H9 (cell line): Measurements from ENCODE around the gene UVRAG. TPM values are rescaled to one million over a fixed set of nuclear protein-coding genes. Genes with fewer than 3 reads are reported as not detected.

Experiments used
- DNase-seq: peaks from one replicate; pipeline ENCODE4 v3.0.0-alpha.2; 2017
- H2AFZ ChIP-seq: one replicate; pipeline ENCODE4 v1.6.1; 2013; ENCODE audit warnings: mild to moderate bottlenecking, low read length, control low read depth, moderate library complexity
- H2AK5ac ChIP-seq: 2 replicates; pipeline ENCODE4 v1.6.1; 2013; ENCODE audit warnings: low read length, control low read depth, mixed read lengths; ENCODE audit not compliant: insufficient read length
- H2BK120ac ChIP-seq: one replicate; pipeline ENCODE4 v1.6.1; 2013; ENCODE audit warnings: low read depth, mild to moderate bottlenecking, low read length, control low read depth, inconsistent platforms; ENCODE audit not compliant: poor library complexity, severe bottlenecking
- H2BK12ac ChIP-seq: 2 replicates; pipeline ENCODE4 v1.6.1; 2013; ENCODE audit warnings: low read length, control low read depth, mixed read lengths, low read depth; ENCODE audit not compliant: insufficient read length
- H2BK15ac ChIP-seq: 2 replicates; pipeline ENCODE4 v1.6.1; 2013; ENCODE audit warnings: low read depth, low read length, control low read depth
- H2BK20ac ChIP-seq: one replicate; pipeline ENCODE4 v1.6.1; 2013; ENCODE audit warnings: low read depth, mild to moderate bottlenecking, low read length, control low read depth, inconsistent platforms; ENCODE audit not compliant: poor library complexity, severe bottlenecking
- H2BK5ac ChIP-seq: 2 replicates; pipeline ENCODE4 v1.6.1; 2013; ENCODE audit warnings: low read length, control low read depth, mixed read lengths; ENCODE audit not compliant: insufficient read length
- H3K14ac ChIP-seq: 2 replicates; pipeline ENCODE4 v1.6.1; 2013; ENCODE audit warnings: low read length, control low read depth; ENCODE audit not compliant: insufficient read depth
- H3K18ac ChIP-seq: 2 replicates; pipeline ENCODE4 v1.6.1; 2013; ENCODE audit warnings: low read depth, mild to moderate bottlenecking, mixed read lengths, low read length, control low read depth; ENCODE audit not compliant: insufficient read length
- H3K23ac ChIP-seq: 2 replicates; pipeline ENCODE4 v1.6.1; 2013; ENCODE audit warnings: low read length, control low read depth, mixed read lengths, low read depth; ENCODE audit not compliant: insufficient read length
- H3K23me2 ChIP-seq: 2 replicates; pipeline ENCODE4 v1.6.1; 2013; ENCODE audit warnings: low read depth, mild to moderate bottlenecking, mixed read lengths, low read length, control low read depth; ENCODE audit not compliant: insufficient read length, poor library complexity, severe bottlenecking
- H3K27ac ChIP-seq: 2 replicates; pipeline ENCODE4 v1.5.1; 2013; ENCODE audit warnings: low read length, control low read depth, mixed read lengths, low read depth; ENCODE audit not compliant: insufficient read length
- H3K27me3 ChIP-seq: 2 replicates; pipeline ENCODE4 v1.6.1; 2013; ENCODE audit warnings: low read length, control low read depth, inconsistent platforms; ENCODE audit not compliant: insufficient read depth
- H3K4ac ChIP-seq: 2 replicates; pipeline ENCODE4 v1.6.1; 2013; ENCODE audit warnings: low read depth, mild to moderate bottlenecking, control low read depth, inconsistent platforms, low read length, moderate library complexity
- H3K4me1 ChIP-seq: 2 replicates; pipeline ENCODE4 v1.6.1; 2013; ENCODE audit warnings: low read length, control low read depth, inconsistent platforms; ENCODE audit not compliant: insufficient read depth
- H3K4me2 ChIP-seq: 2 replicates; pipeline ENCODE4 v1.6.1; 2013; ENCODE audit warnings: low read length, control low read depth, mixed read lengths; ENCODE audit not compliant: insufficient read length, insufficient read depth
- H3K56ac ChIP-seq: 2 replicates; pipeline ENCODE4 v1.6.1; 2013; ENCODE audit warnings: low read depth, mild to moderate bottlenecking, mixed read lengths, low read length, control low read depth; ENCODE audit not compliant: insufficient read length
- H3K79me1 ChIP-seq: 2 replicates; pipeline ENCODE4 v1.6.1; 2013; ENCODE audit warnings: low read depth, mild to moderate bottlenecking, moderate library complexity, low read length, control low read depth, inconsistent platforms; ENCODE audit not compliant: insufficient read depth, poor library complexity, severe bottlenecking
- H3K79me2 ChIP-seq: 2 replicates; pipeline ENCODE4 v1.6.1; 2013; ENCODE audit warnings: low read length, control low read depth, inconsistent platforms; ENCODE audit not compliant: insufficient read depth
- H3K9ac ChIP-seq: 2 replicates; pipeline ENCODE4 v1.6.1; 2013; ENCODE audit warnings: low read length, control low read depth, mixed read lengths; ENCODE audit not compliant: insufficient read length; ENCODE audit errors: extremely low read depth
- H3K9me3 ChIP-seq: one replicate; pipeline ENCODE4 v1.6.1; 2013; ENCODE audit warnings: low read depth, low read length, inconsistent platforms; ENCODE audit not compliant: control insufficient read depth
- H3T11ph ChIP-seq: one replicate; pipeline ENCODE4 v1.6.1; 2013; ENCODE audit warnings: mild to moderate bottlenecking, low read length, control low read depth, inconsistent platforms
- H4K20me1 ChIP-seq: one replicate; pipeline ENCODE4 v1.6.1; 2013; ENCODE audit not compliant: control insufficient read depth, insufficient read length, insufficient read depth
- H4K5ac ChIP-seq: 2 replicates; pipeline ENCODE4 v1.6.1; 2013; ENCODE audit warnings: low read depth, mild to moderate bottlenecking, mixed read lengths, low read length, control low read depth; ENCODE audit not compliant: insufficient read length
- H4K8ac ChIP-seq: replicated peaks from 2 replicates; pipeline ENCODE4 v1.6.1; 2013; ENCODE audit warnings: low read length, control low read depth, mixed read lengths, low read depth; ENCODE audit not compliant: insufficient read length
- H4K91ac ChIP-seq: 2 replicates; pipeline ENCODE4 v1.6.1; 2013; ENCODE audit warnings: low read depth, mild to moderate bottlenecking, moderate library complexity, mixed read lengths, low read length, control low read depth; ENCODE audit not compliant: insufficient read length
- H3K27ac Mint-ChIP-seq, 3 experiments: 2 replicates in 2 of 3; 3 replicates in 1 of 3; pipeline ENCODE4 v1.8.0; 2020 to 2021; ENCODE audit warnings: mixed read lengths in 3 of 3, mild to moderate bottlenecking in 1 of 3, moderate library complexity in 1 of 3
- H3K27me3 Mint-ChIP-seq: 2 replicates; pipeline ENCODE4 v1.8.0; 2021; ENCODE audit warnings: low read depth, mild to moderate bottlenecking, moderate library complexity, mixed read lengths
- H3K36me3 Mint-ChIP-seq, 3 experiments: 2 replicates in 2 of 3; 3 replicates in 1 of 3; pipeline ENCODE4 v1.8.0; 2020 to 2021; ENCODE audit warnings: low read depth in 3 of 3, mixed read lengths in 3 of 3; ENCODE audit not compliant: insufficient read depth in 1 of 3
- H3K4me1 Mint-ChIP-seq, 2 experiments: 2 replicates each; pipeline ENCODE4 v1.8.0; 2020; ENCODE audit warnings: mixed read lengths in 2 of 2
- H3K4me3 Mint-ChIP-seq, 2 experiments: 2 replicates in 1 of 2; 3 replicates in 1 of 2; pipeline ENCODE4 v1.8.0; 2020 to 2021; ENCODE audit warnings: mild to moderate bottlenecking in 2 of 2, mixed read lengths in 2 of 2, moderate library complexity in 1 of 2
- H3K9me3 Mint-ChIP-seq, 2 experiments: 2 replicates in 1 of 2; 3 replicates in 1 of 2; pipeline ENCODE4 v1.8.0; 2020; ENCODE audit warnings: mild to moderate bottlenecking in 2 of 2, mixed read lengths in 2 of 2, moderate library complexity in 1 of 2
- CTCF ChIP-seq: fragments of 200-600 bp; sonication (generic); conservative IDR thresholded peaks from 3 replicates; pipeline ENCODE4 v1.8.0; 2021; ENCODE audit warnings: antibody characterized with exemption, mild to moderate bottlenecking
- WGBS: extraction: QIAGEN DNeasy Blood & Tissue Kit; methylation state at CpG from one replicate; pipeline ENCODE4 v1.1.7; 2013; ENCODE audit warnings: missing lambda C conversion rate, low lambda C conversion rate, mixed read lengths; ENCODE audit not compliant: insufficient read length; ENCODE audit errors: extremely low coverage; 5-methylcytosine and 5-hydroxymethylcytosine counted together
- total RNA-seq: library from RNA; stranded (reverse); gene quantifications from 2 replicates; pipeline ENCODE4 v1.2.1, GENCODE V29; 2021

Gene UVRAG
- total RNA-seq, 1 experiment from 2014 or later = 18.5 TPM

- Histone ChIP-seq H3K9ac (no peak overlapping the region), H3K23ac (no peak overlapping the region), H2BK120ac (no peak overlapping the region), H3K56ac (no peak overlapping the region), H2BK5ac (no peak overlapping the region), H3K27me3 (no peaks in the 10 kb centered on the region), H3K14ac (no peak overlapping the region), H3K27ac (no peak overlapping the region), H2AFZ (no peak overlapping the region), H3T11ph (no peak overlapping the region), H3K18ac (no peak overlapping the region), H4K20me1 (no peaks in the 10 kb centered on the region), H3K79me2 (no peaks in the 10 kb centered on the region), H4K91ac (no peak overlapping the region), H2BK12ac (no peak overlapping the region), H3K23me2 (no peaks in the 10 kb centered on the region), H3K4ac (no peak overlapping the region), H3K9me3 (peaks cover 17% of the 10 kb centered on the region), H4K5ac (no peak overlapping the region), H3K4me1 (no peaks in the 10 kb centered on the region), H4K8ac (no peak overlapping the region), H3K4me2 (no peak overlapping the region), H3K79me1 (no peaks in the 10 kb centered on the region), H2BK15ac (no peak overlapping the region), H2AK5ac (no peak overlapping the region), H2BK20ac (no peak overlapping the region)
- H3K36me3 Mint-ChIP-seq = peaks cover 40 to 61% (median 59%) of the 10 kb centered on the region in 3 experiments
- no CpG with 5 or more reads among the region's 3 CpGs for WGBS
- H3K9me3 Mint-ChIP-seq = peaks cover 32 to 34% of the 10 kb centered on the region in 2 experiments
- TF ChIP-seq CTCF = no peak
- DNase-seq = no peak
- peaks cover 9 to 13% of the 10 kb centered on the region in 2 experiments for H3K4me1 Mint-ChIP-seq
- 0 out of 2 replicates have a peak, but pooled peaks cover 2% of the 10 kb centered on the region for H3K27me3 Mint-ChIP-seq
- H3K27ac Mint-ChIP-seq = no peak overlapping the region
- no peak overlapping the region for H3K4me3 Mint-ChIP-seq
These were observed 234.5 kb downstream of the UVRAG start for GRCh38 chr11:76049511-76049910.
